NCI-H1092 treated with DMSO at 0.1 percent for 48 hours (cell line): Measurements from ENCODE around the gene CAPNS1.
A peak's percentile ranks its signal among the peaks of the same experiment; 100 is the strongest.
"Not testable (repeated sequence)": the region's sequence is repeated elsewhere in the genome, so short reads cannot be mapped to it uniquely, and the experiment has no call there.

Experiments
- DNase-seq: peaks from one replicate; lab custom pipeline; 2025; lab: John Stamatoyannopoulos, UW

The CAPNS1 gene

GRCh38 chr19:36151144-36152018, 11.5 kb downstream of the CAPNS1 start:
- no peak for DNase-seq

GRCh38 chr19:36152019-36152351, 12.1 kb downstream of the CAPNS1 start:
- DNase-seq: no peak

- no peak for DNase-seq
Observed at GRCh38 chr19:36152352-36153091, 12.7 kb downstream of the CAPNS1 start, which contains the start of gene COX7A1. TSS of gene COX7A1 (minus strand) at chr19:36152447. CDS start at chr19:36152407, 40 bp downstream.

GRCh38 chr19:36153126-36153525, 13.3 kb downstream of the CAPNS1 start:
- no peak for DNase-seq

- no peak for DNase-seq
Observed at GRCh38 chr19:36160821-36161596, 21.1 kb downstream of the CAPNS1 start.

GRCh38 chr19:36163813-36164212, 23.9 kb downstream of the CAPNS1 start:
- DNase-seq: no peak

GRCh38 chr19:36169084-36169760, 29.4 kb downstream of the CAPNS1 start:
- DNase-seq: peak; percentile 42

- DNase-seq: no peak
Observed at GRCh38 chr19:36172852-36173251, 33.0 kb downstream of the CAPNS1 start.

GRCh38 chr19:36173846-36174245, 34.0 kb downstream of the CAPNS1 start:
- not testable (repeated sequence) for DNase-seq

- not testable (repeated sequence) for DNase-seq
Observed at GRCh38 chr19:36179077-36179476, 39.2 kb downstream of the CAPNS1 start.

GRCh38 chr19:36182612-36183244, 42.9 kb downstream of the CAPNS1 start:
- no peak for DNase-seq

GRCh38 chr19:36183245-36183628, 43.4 kb downstream of the CAPNS1 start:
- DNase-seq: no peak

- not testable (repeated sequence) for DNase-seq
Observed at GRCh38 chr19:36186722-36187121, 46.9 kb downstream of the CAPNS1 start.

GRCh38 chr19:36196249-36196648, 56.4 kb downstream of the CAPNS1 start:
- no peak for DNase-seq

- DNase-seq: no peak
Observed at GRCh38 chr19:36198119-36198518, 58.3 kb downstream of the CAPNS1 start.
